Left colon (tissue), 2 donors: Measurements from ENCODE around the gene ANGPTL4. TPM values are rescaled to one million over a fixed set of nuclear protein-coding genes. Genes with fewer than 3 reads are reported as not detected.
"Not testable (repeated sequence)": the region's sequence is repeated elsewhere in the genome, so short reads cannot be mapped to it uniquely, and the experiment has no call there.

Source experiments
- ATAC-seq: fragments of 200-7000 bp; cut with Tn5 transposase; one replicate; pipeline ENCODE4 v1.9.1; 2020; ENCODE audit warnings: mild to moderate bottlenecking, moderate library complexity
- DNase-seq, 2 donors: peaks; one replicate each; pipeline ENCODE4 v3.0.0-alpha.2; 2020
- intact Hi-C, 2 donors: fragments of 100-400 bp; cut with DNase I in 1 of 2; cut with micrococcal nuclease in 1 of 2; formaldehyde crosslinking; loops; one replicate each; pipeline versions ENCODE4 v1.11.2 to v1.14.0; 2022; cut with DNase I, micrococcal nuclease
- total RNA-seq, 2 donors: library from RNA; stranded (reverse); fragmentation: NEBNext Ultra II Directional; extraction: Animal tissue kit (Norgen Biotek cat#: 25700); gene quantifications; one replicate each; pipeline ENCODE4 v1.2.1, GENCODE V29; 2021
- donor health status: DM: no; HTN: no; CAD: no.
- donor health status: DM: yes; HTN: yes; CAD: no.

ANGPTL4 gene
- total RNA-seq, 2 donors from 2014 or later = 3.2 TPM

- ATAC-seq = no peak
- no peak for DNase-seq
- intact Hi-C loops = no loop called here
These were observed 33.3 kb downstream of the ANGPTL4 start for GRCh38 chr19:8397271-8397670.

- intact Hi-C loops = no loop called here
- DNase-seq = no peak
- no peak for ATAC-seq
These were observed 33.9 kb downstream of the ANGPTL4 start for GRCh38 chr19:8397746-8398310.

GRCh38 chr19:8398311-8398771, 34.4 kb downstream of the ANGPTL4 start:
- intact Hi-C loops = no loop called here
- DNase-seq = no peak
- ATAC-seq = no peak

- intact Hi-C loops = no loop called here
- ATAC-seq (no peak), DNase-seq (no peak)
These were observed 35.8 kb downstream of the ANGPTL4 start for GRCh38 chr19:8399681-8400188.

- intact Hi-C loops = no loop called here
- no peak for ATAC-seq
- DNase-seq = no peak
These were observed 38.0 kb downstream of the ANGPTL4 start for GRCh38 chr19:8401981-8402411.

GRCh38 chr19:8403098-8403819, 39.3 kb downstream of the ANGPTL4 start:
- intact Hi-C loops = no loop called here
- no peak for DNase-seq
- ATAC-seq = no peak

- intact Hi-C loops = no loop called here
- ATAC-seq = no peak
- no peak for DNase-seq
These were observed 39.8 kb downstream of the ANGPTL4 start for GRCh38 chr19:8403820-8404109.

GRCh38 chr19:8404391-8405151, 40.6 kb downstream of the ANGPTL4 start:
- ATAC-seq = peak; percentile 10
- intact Hi-C loops = no loop called here
- no peak for DNase-seq

GRCh38 chr19:8410718-8411117, 46.8 kb downstream of the ANGPTL4 start:
- DNase-seq, intact Hi-C loops, ATAC-seq: not testable (repeated sequence)

- DNase-seq = peak; percentile 96 to 97
- intact Hi-C loops = no loop called here
- ATAC-seq = peak; percentile 98
These were observed 49.1 kb downstream of the ANGPTL4 start, which contains the start of gene MARCHF2 for GRCh38 chr19:8412783-8413628. Gene MARCHF2, plus strand, starts transcription at chr19:8413305. Its CDS starts 8,536 bp downstream, at chr19:8421841.

- no peak for DNase-seq
- intact Hi-C loops = no loop called here
These were observed 49.7 kb downstream of the ANGPTL4 start for GRCh38 chr19:8413629-8413995.

GRCh38 chr19:8416796-8417195, 52.8 kb downstream of the ANGPTL4 start:
- ATAC-seq (no peak), DNase-seq (no peak)
- intact Hi-C loops = no loop called here

More at GRCh38 chr19:8413629-8413995, 49.7 kb downstream of the ANGPTL4 start:
- no peak for ATAC-seq

- no peak for DNase-seq
- intact Hi-C loops = no loop called here
- no peak for ATAC-seq
These were observed 57.8 kb downstream of the ANGPTL4 start for GRCh38 chr19:8421484-8422461.

- intact Hi-C loops = no loop called here
- peak; percentile 90 for ATAC-seq
- DNase-seq = peak; percentile 78 to 84
These were observed 59.9 kb downstream of the ANGPTL4 start for GRCh38 chr19:8423817-8424223.
